Dedifferentiated amniotic fluid mesenchymal stem cell (primary cell): ENCODE data around the gene NUBPL.
"Not testable (repeated sequence)": the region's sequence is repeated elsewhere in the genome, so short reads cannot be mapped to it uniquely, and the experiment has no call there.

Experiments
- DNase-seq: peaks from one replicate; pipeline ENCODE4 v3.0.0-alpha.2; 2016; ENCODE audit errors: extremely low spot score

The NUBPL gene

GRCh38 chr14:31740688-31741087 is 179.5 kb downstream of the NUBPL start:
- no peak for DNase-seq

- DNase-seq, result no peak
Observed at GRCh38 chr14:31745741-31746140, 184.5 kb downstream of the NUBPL start.

- no peak for DNase-seq
Observed at GRCh38 chr14:31746326-31746725, 185.1 kb downstream of the NUBPL start.

- DNase-seq, result no peak
Observed at GRCh38 chr14:31749275-31749674, 188.1 kb downstream of the NUBPL start.

- not testable (repeated sequence) for DNase-seq
Observed at GRCh38 chr14:31751047-31751446, 189.8 kb downstream of the NUBPL start.

GRCh38 chr14:31752867-31753661 is 191.9 kb downstream of the NUBPL start:
- no peak for DNase-seq

- no peak for DNase-seq
Observed at GRCh38 chr14:31758941-31759340, 197.7 kb downstream of the NUBPL start.

GRCh38 chr14:31760277-31760676 is 199.1 kb downstream of the NUBPL start:
- no peak for DNase-seq

- no peak for DNase-seq
Observed at GRCh38 chr14:31761325-31761724, 200.1 kb downstream of the NUBPL start.

GRCh38 chr14:31763041-31763440 is 201.8 kb downstream of the NUBPL start:
- no peak for DNase-seq

GRCh38 chr14:31766315-31766892 is 205.2 kb downstream of the NUBPL start:
- DNase-seq, result no peak

GRCh38 chr14:31768355-31768754 is 207.2 kb downstream of the NUBPL start:
- DNase-seq, result no peak

- no peak for DNase-seq
Observed at GRCh38 chr14:31770271-31770670, 209.1 kb downstream of the NUBPL start.

- no peak for DNase-seq
Observed at GRCh38 chr14:31774567-31774966, 213.4 kb downstream of the NUBPL start.

GRCh38 chr14:31777312-31777711 is 216.1 kb downstream of the NUBPL start:
- no peak for DNase-seq

GRCh38 chr14:31781578-31781977 is 220.4 kb downstream of the NUBPL start:
- DNase-seq, result no peak

- DNase-seq, result no peak
Observed at GRCh38 chr14:31785574-31785973, 224.4 kb downstream of the NUBPL start.

- DNase-seq, result no peak
Observed at GRCh38 chr14:31787377-31787776, 226.2 kb downstream of the NUBPL start.

GRCh38 chr14:31788340-31788739 is 227.1 kb downstream of the NUBPL start:
- no peak for DNase-seq

- no peak for DNase-seq
Observed at GRCh38 chr14:31792726-31793125, 231.5 kb downstream of the NUBPL start.

GRCh38 chr14:31797946-31798345 is 236.7 kb downstream of the NUBPL start:
- DNase-seq, result not testable (repeated sequence)

GRCh38 chr14:31802838-31803237 is 241.6 kb downstream of the NUBPL start:
- DNase-seq, result no peak

GRCh38 chr14:31806249-31806648 is 245.0 kb downstream of the NUBPL start:
- no peak for DNase-seq
